Activated naive CD4-positive, alpha-beta T cell treated with anti-CD3 and anti-CD28 coated beads, Interleukin-2, amount 50 U/mL, for 24 hours (primary cell): ENCODE measurements around the gene ST8SIA1.
"Not testable (repeated sequence)": the region's sequence is repeated elsewhere in the genome, so short reads cannot be mapped to it uniquely, and the experiment has no call there.

Source experiments
- H3K27ac Mint-ChIP-seq: one replicate; pipeline ENCODE4 v1.8.0; 2021; ENCODE audit warnings: mild to moderate bottlenecking, mixed read lengths
- H3K27me3 Mint-ChIP-seq: one replicate; pipeline ENCODE4 v1.8.0; 2021; ENCODE audit warnings: mixed read lengths
- H3K36me3 Mint-ChIP-seq: one replicate; pipeline ENCODE4 v1.8.0; 2021; ENCODE audit warnings: mixed read lengths
- H3K4me1 Mint-ChIP-seq: one replicate; pipeline ENCODE4 v1.8.0; 2021; ENCODE audit warnings: mixed read lengths
- H3K4me3 Mint-ChIP-seq: one replicate; pipeline ENCODE4 v1.8.0; 2021; ENCODE audit warnings: mild to moderate bottlenecking, mixed read lengths
- H3K9me3 Mint-ChIP-seq: one replicate; pipeline ENCODE4 v1.8.0; 2021; ENCODE audit warnings: mixed read lengths

ST8SIA1 gene

GRCh38 chr12:22206111-22206728 is 128.3 kb downstream of the ST8SIA1 start:
- no peaks in the 10 kb centered on the region for H3K27me3 Mint-ChIP-seq
- H3K4me3 Mint-ChIP-seq, result no peak overlapping the region
- peaks cover 4% of the 10 kb centered on the region for H3K36me3 Mint-ChIP-seq
- peaks cover 7% of the 10 kb centered on the region for H3K9me3 Mint-ChIP-seq
- H3K27ac Mint-ChIP-seq, result no peak overlapping the region
- H3K4me1 Mint-ChIP-seq, result no peaks in the 10 kb centered on the region

- Mint-ChIP-seq H3K4me1 (no peaks in the 10 kb centered on the region), H3K27ac (no peak overlapping the region), H3K4me3 (no peak overlapping the region), H3K9me3 (peaks cover 7% of the 10 kb centered on the region), H3K36me3 (peaks cover 4% of the 10 kb centered on the region), H3K27me3 (no peaks in the 10 kb centered on the region)
These were observed 130.1 kb downstream of the ST8SIA1 start for GRCh38 chr12:22204391-22204790.

- Mint-ChIP-seq H3K36me3 (peaks cover 4% of the 10 kb centered on the region), H3K27ac (no peak overlapping the region), H3K27me3 (no peaks in the 10 kb centered on the region), H3K9me3 (peaks cover 7% of the 10 kb centered on the region), H3K4me1 (no peaks in the 10 kb centered on the region), H3K4me3 (no peak overlapping the region)
These were observed 131.7 kb downstream of the ST8SIA1 start for GRCh38 chr12:22202847-22203246.

- Mint-ChIP-seq H3K27ac (no peak overlapping the region), H3K27me3 (no peaks in the 10 kb centered on the region), H3K36me3 (peaks cover 4% of the 10 kb centered on the region), H3K4me3 (no peak overlapping the region), H3K9me3 (peaks cover 7% of the 10 kb centered on the region), H3K4me1 (no peaks in the 10 kb centered on the region)
These were observed 133.4 kb downstream of the ST8SIA1 start for GRCh38 chr12:22201101-22201500.

GRCh38 chr12:22196236-22196635 is 138.3 kb downstream of the ST8SIA1 start:
- Mint-ChIP-seq H3K9me3 (no peaks in the 10 kb centered on the region), H3K4me3 (no peak overlapping the region), H3K36me3 (no peaks in the 10 kb centered on the region), H3K4me1 (no peaks in the 10 kb centered on the region), H3K27ac (no peak overlapping the region), H3K27me3 (no peaks in the 10 kb centered on the region)

GRCh38 chr12:22190969-22191368 is 143.5 kb downstream of the ST8SIA1 start:
- Mint-ChIP-seq H3K27me3 (no peaks in the 10 kb centered on the region), H3K4me3 (no peak overlapping the region), H3K9me3 (no peaks in the 10 kb centered on the region), H3K27ac (no peak overlapping the region), H3K36me3 (no peaks in the 10 kb centered on the region), H3K4me1 (no peaks in the 10 kb centered on the region)

GRCh38 chr12:22188431-22188830 is 146.1 kb downstream of the ST8SIA1 start:
- Mint-ChIP-seq H3K4me1 (no peaks in the 10 kb centered on the region), H3K4me3 (no peak overlapping the region), H3K36me3 (no peaks in the 10 kb centered on the region), H3K27me3 (no peaks in the 10 kb centered on the region), H3K27ac (no peak overlapping the region), H3K9me3 (no peaks in the 10 kb centered on the region)

GRCh38 chr12:22180705-22181104 is 153.8 kb downstream of the ST8SIA1 start:
- no peaks in the 10 kb centered on the region for H3K9me3 Mint-ChIP-seq
- no peak overlapping the region for H3K4me3 Mint-ChIP-seq
- H3K27ac Mint-ChIP-seq, result no peak overlapping the region
- peaks cover 2% of the 10 kb centered on the region for H3K36me3 Mint-ChIP-seq
- H3K4me1 Mint-ChIP-seq, result no peaks in the 10 kb centered on the region
- H3K27me3 Mint-ChIP-seq, result no peaks in the 10 kb centered on the region

- no peaks in the 10 kb centered on the region for H3K9me3 Mint-ChIP-seq
- H3K36me3 Mint-ChIP-seq, result peaks cover 2% of the 10 kb centered on the region
- H3K27me3 Mint-ChIP-seq, result no peaks in the 10 kb centered on the region
These were observed 161.3 kb downstream of the ST8SIA1 start for GRCh38 chr12:22173177-22173576.

GRCh38 chr12:22172501-22172900 is 162.0 kb downstream of the ST8SIA1 start:
- no peaks in the 10 kb centered on the region for H3K27me3 Mint-ChIP-seq
- H3K4me3 Mint-ChIP-seq, result no peak overlapping the region
- no peaks in the 10 kb centered on the region for H3K9me3 Mint-ChIP-seq
- H3K4me1 Mint-ChIP-seq, result peaks cover 7% of the 10 kb centered on the region
- peak overlapping the region; percentile 8 for H3K27ac Mint-ChIP-seq
- peaks cover 2% of the 10 kb centered on the region for H3K36me3 Mint-ChIP-seq

More at GRCh38 chr12:22173177-22173576, 161.3 kb downstream of the ST8SIA1 start:
- no peak overlapping the region for H3K27ac Mint-ChIP-seq
- H3K4me3 Mint-ChIP-seq, result no peak overlapping the region
- peaks cover 7% of the 10 kb centered on the region for H3K4me1 Mint-ChIP-seq

- Mint-ChIP-seq H3K4me1 (peaks cover 23% of the 10 kb centered on the region), H3K27me3 (no peaks in the 10 kb centered on the region), H3K4me3 (no peak overlapping the region), H3K36me3 (no peaks in the 10 kb centered on the region), H3K27ac (peak overlapping the region; percentile 47), H3K9me3 (no peaks in the 10 kb centered on the region)
These were observed 165.1 kb downstream of the ST8SIA1 start for GRCh38 chr12:22169376-22169775.

GRCh38 chr12:22164139-22164538 is 170.4 kb downstream of the ST8SIA1 start:
- Mint-ChIP-seq H3K4me1 (peaks cover 57% of the 10 kb centered on the region), H3K36me3 (no peaks in the 10 kb centered on the region), H3K27me3 (no peaks in the 10 kb centered on the region), H3K4me3 (peak overlapping the region; percentile 56), H3K9me3 (no peaks in the 10 kb centered on the region), H3K27ac (peak overlapping the region; percentile 93)

GRCh38 chr12:22163594-22163993 is 170.9 kb downstream of the ST8SIA1 start:
- Mint-ChIP-seq H3K27me3 (no peaks in the 10 kb centered on the region), H3K36me3 (no peaks in the 10 kb centered on the region), H3K27ac (peak overlapping the region; percentile 82), H3K4me1 (peaks cover 59% of the 10 kb centered on the region), H3K9me3 (no peaks in the 10 kb centered on the region), H3K4me3 (no peak overlapping the region)

- Mint-ChIP-seq H3K4me1 (peaks cover 55% of the 10 kb centered on the region), H3K4me3 (peak overlapping the region; percentile 62), H3K27ac (peak overlapping the region; percentile 18), H3K36me3 (no peaks in the 10 kb centered on the region), H3K9me3 (no peaks in the 10 kb centered on the region), H3K27me3 (no peaks in the 10 kb centered on the region)
These were observed 174.0 kb downstream of the ST8SIA1 start for GRCh38 chr12:22160396-22161003.

GRCh38 chr12:22149286-22149685 is 185.2 kb downstream of the ST8SIA1 start:
- not testable (repeated sequence) for H3K27me3 Mint-ChIP-seq, H3K36me3 Mint-ChIP-seq, H3K9me3 Mint-ChIP-seq, H3K4me3 Mint-ChIP-seq, H3K27ac Mint-ChIP-seq
- H3K4me1 Mint-ChIP-seq, result peaks cover 28% of the 10 kb centered on the region

GRCh38 chr12:22146686-22147085 is 187.8 kb downstream of the ST8SIA1 start:
- H3K27ac Mint-ChIP-seq, H3K4me3 Mint-ChIP-seq: not testable (repeated sequence)

More at GRCh38 chr12:22146686-22147085, 187.8 kb downstream of the ST8SIA1 start:
- H3K9me3 Mint-ChIP-seq, H3K27me3 Mint-ChIP-seq, H3K36me3 Mint-ChIP-seq: not testable (repeated sequence)
- peaks cover 28% of the 10 kb centered on the region for H3K4me1 Mint-ChIP-seq
